Measurements from ENCODE around the gene SSH2. TPM values are rescaled to one million over a fixed set of nuclear protein-coding genes. Genes with fewer than 3 reads are reported as not detected.

SSH2 gene
- polyA plus RNA-seq, 1 of the 3 experiments (the other 2 are of a cell fraction), result 8.8 TPM

- Histone ChIP-seq H3K27me3 (ENCODE audit: insufficient read depth) (no peaks in the 10 kb centered on the region), H3K4me1 (ENCODE audit: control insufficient read depth in 1 of 2, insufficient read depth in 2 of 2, low read depth in 1 of 2, low read length in 1 of 2) (peaks cover 31 to 58% of the 10 kb centered on the region in 2 experiments), H3F3A (replicated peaks; ENCODE audit: insufficient read depth) (peaks cover 19% of the 10 kb centered on the region), H3K9me3 (no peaks in the 10 kb centered on the region), H3K9me2 (no peaks in the 10 kb centered on the region), H3K79me2 (ENCODE audit: insufficient read depth) (peaks cover 67% of the 10 kb centered on the region), H4K20me1 (ENCODE audit: insufficient read depth) (peaks cover 66% of the 10 kb centered on the region), H3K4me3 (ENCODE audit: low read depth in 2 of 2, low read length in 1 of 2) (peak overlapping the region in 1 of 2 experiments; percentile 89; a peak in 2 of 4 replicates), H3K27ac (ENCODE audit: low read depth in 2 of 2, low read length in 1 of 2) (peak overlapping the region in 1 of 2 experiments; percentile 34; a peak in 1 of 4 replicates), H2AFZ (ENCODE audit: low read depth) (no peak overlapping the region), H3K4me2 (peak overlapping the region; percentile 99), H3K9ac (no peak overlapping the region), H3K36me3 (replicated peaks in 1 of 2; ENCODE audit: control insufficient read depth in 1 of 2, insufficient read depth in 2 of 2, low read length in 1 of 2) (peaks cover 0 to 17% of the 10 kb centered on the region in 2 experiments)
- no peak for DNase-seq
- TF ChIP-seq RFX5 (IDR thresholded peaks at IDR 0.05; ENCODE audit: low read length) (no peak), USF2 (IDR thresholded peaks at IDR 0.05; ENCODE audit: borderline replicate concordance, low read depth, low read length) (no peak), YY1 (IDR thresholded peaks at IDR 0.05; ENCODE audit: low read depth) (no peak), SIN3A (IDR thresholded peaks at IDR 0.05; ENCODE audit: borderline replicate concordance, low read depth, low read length) (no peak), USF1 (IDR thresholded peaks at IDR 0.05; ENCODE audit: borderline replicate concordance, low read depth) (no peak), CTCF (IDR thresholded peaks at IDR 0.05) (no peak), RXRA (IDR thresholded peaks at IDR 0.05; ENCODE audit: borderline replicate concordance, low read depth) (no peak), IRF3 (IDR thresholded peaks at IDR 0.05; ENCODE audit: low read depth, low read length) (no peak), RCOR1 (IDR thresholded peaks at IDR 0.05; ENCODE audit: low read length) (no peak), PBX3 (IDR thresholded peaks at IDR 0.05) (no peak), REST (IDR thresholded peaks at IDR 0.05; ENCODE audit: low read depth, low read length) (no peak), TEAD4 (IDR thresholded peaks at IDR 0.05; ENCODE audit: borderline replicate concordance, insufficient read depth) (no peak), FOSL2 (IDR thresholded peaks at IDR 0.05; ENCODE audit: borderline replicate concordance, low read depth) (no peak), EZH2phosphoT487 (IDR thresholded peaks at IDR 0.05; ENCODE audit: borderline replicate concordance, low read depth) (no peak)
- 96% methylated on average over 4 of the region's 9 CpGs for WGBS (ENCODE audit: low lambda C conversion rate)
- POLR2A ChIA-PET, result interaction anchor here (1.6 kb wide), 1 partner anchor 10 kb away, joined by 6 read pairs; no protein-coding TSS in a partner anchor
- CTCF ChIA-PET, result interaction anchor here (0.8 to 12.7 kb wide), 6 partner anchors 8 to 506 kb away, joined by 3 to 166 read pairs (median 4); partner anchors contain the start of genes ABHD15 and TP53I13
These were observed 343.2 kb downstream of the SSH2 start for GRCh38 chr17:29586676-29587469.

All from SK-N-SH (cell line).